ENCODE data around the gene BRK1. TPM values are rescaled to one million over a fixed set of nuclear protein-coding genes. Genes with fewer than 3 reads are reported as not detected.

Gene BRK1
- total RNA-seq, 4 donors from 2014 or later = 79.3 to 163 (median 119) TPM

- no peak for TF ChIP-seq CTCF (IDR thresholded peaks at IDR 0.05; ENCODE audit: low read depth)
These were observed 58.5 kb downstream of the BRK1 start for GRCh38 chr3:10173926-10174435.

Other genes with a start within 250 kb of the BRK1 start
- 1,000 to 10,000 TPM in 2 of 4 donors, 100 to 1,000 TPM in 2; 684 to 1,626 (median 1,205) TPM for gene CIDEC, start 235.4 kb upstream of the BRK1 start, total RNA-seq
- gene JAGN1, start 225.1 kb upstream of the BRK1 start, total RNA-seq = 10 to 100 TPM; 53.7 to 83.8 (median 60.2) TPM
- gene IL17RE, start 212.8 kb upstream of the BRK1 start, total RNA-seq = 10 to 100 TPM in 3 of 4 donors, 1 to 10 TPM in 1; 5.9 to 27.9 (median 14.2) TPM
- gene IL17RC, start 198.6 kb upstream of the BRK1 start, total RNA-seq = 10 to 100 TPM; 26.3 to 99.3 (median 82.1) TPM
- gene CRELD1, start 181.8 kb upstream of the BRK1 start, total RNA-seq = 10 to 100 TPM; 30.2 to 45.6 (median 35.5) TPM
- gene PRRT3, start 163.3 kb upstream of the BRK1 start, total RNA-seq = 1 to 10 TPM in 2 of 4 donors, under 1 TPM in 2; 0.82 to 2.4 (median 1.0) TPM
- 100 to 1,000 TPM in 1 of 4 donors, 10 to 100 TPM in 3; 71.6 to 103 (median 90.8) TPM for gene EMC3, start 128.8 kb upstream of the BRK1 start, total RNA-seq
- gene FANCD2, start 89.2 kb upstream of the BRK1 start, total RNA-seq = 10 to 100 TPM in 2 of 4 donors, 1 to 10 TPM in 2; 1.5 to 12.2 (median 7.2) TPM
- gene FANCD2OS, start 7.4 kb upstream of the BRK1 start, total RNA-seq = not detected
- 10 to 100 TPM; 23.8 to 37.5 (median 30.4) TPM for gene VHL, start 26.1 kb downstream of the BRK1 start, total RNA-seq
- 10 to 100 TPM in 3 of 4 donors, 1 to 10 TPM in 1; 6.8 to 20.5 (median 13.7) TPM for gene IRAK2, start 49.2 kb downstream of the BRK1 start, total RNA-seq
- 10 to 100 TPM; 11.9 to 21.9 (median 18.1) TPM for gene TATDN2, start 132.8 kb downstream of the BRK1 start, total RNA-seq
- gene GHRL, start 177.3 kb downstream of the BRK1 start, total RNA-seq = 10 to 100 TPM in 1 of 4 donors, not detected in 3; 11.3 TPM
- gene SEC13, start 205.4 kb downstream of the BRK1 start, total RNA-seq = 10 to 100 TPM; 60.0 to 89.8 (median 69.9) TPM

All from subcutaneous adipose tissue (tissue), 4 donors.